Transverse colon (tissue), 4 donors: Measurements from ENCODE around the gene NECAP2. TPM values are rescaled to one million over a fixed set of nuclear protein-coding genes. Genes with fewer than 3 reads are reported as not detected.

ENCODE experiments used
- DNase-seq: peaks from one replicate; pipeline ENCODE4 v3.0.0-alpha.2; 2019
- H3K27ac ChIP-seq, 4 donors: fragments of 200-600 bp; sonication (generic); 2 replicates each; pipeline ENCODE4 v1.5.1; 2016 to 2018; ENCODE audit warnings: inconsistent platforms in 4 of 4
- H3K27me3 ChIP-seq: fragments of 200-600 bp; sonication (generic); 2 replicates; pipeline ENCODE4 v1.5.1; 2017; ENCODE audit warnings: inconsistent platforms
- H3K36me3 ChIP-seq, 4 donors: fragments of 200-600 bp; sonication (generic); 2 replicates each; pipeline ENCODE4 v1.5.1; 2017 to 2019; ENCODE audit warnings: inconsistent platforms in 4 of 4
- H3K4me1 ChIP-seq, 4 donors: fragments of 200-600 bp; sonication (generic); 2 replicates each; pipeline ENCODE4 v1.5.1; 2017 to 2020; ENCODE audit warnings: inconsistent platforms in 4 of 4
- H3K4me3 ChIP-seq, 4 donors: fragments of 200-600 bp; sonication (generic); 1 replicate in 1 of 4; 2 replicates in 3 of 4; pipeline versions ENCODE4 v1.5.1 to v1.6.1; 2017 to 2019; ENCODE audit warnings: inconsistent platforms in 4 of 4
- H3K9me3 ChIP-seq, 2 donors: fragments of 200-600 bp; sonication (generic); 2 replicates each; pipeline ENCODE4 v1.5.1; 2017 to 2019; ENCODE audit warnings: inconsistent platforms in 2 of 2
- CTCF ChIP-seq, 5 experiments: fragments of 200-600 bp in 3 of 5; fragments of 450-650 bp in 2 of 5; sonication (generic) in 3 of 5; IDR thresholded peaks; 1 replicate in 2 of 5; 2 replicates in 3 of 5; pipeline ENCODE4 v1.5.1; 2016 to 2017; ENCODE audit warnings: antibody characterized with exemption in 5 of 5, inconsistent platforms in 3 of 5, mild to moderate bottlenecking in 2 of 5, moderate library complexity in 1 of 5
- EP300 ChIP-seq: sonication (generic); formaldehyde crosslinking; IDR thresholded peaks from one replicate; pipeline ENCODE4 v1.6.1; 2017; ENCODE audit warnings: antibody characterized with exemption, low read depth
- POLR2A ChIP-seq: fragments of 450-650 bp; IDR thresholded peaks from one replicate; pipeline ENCODE4 v1.6.1; 2016; ENCODE audit warnings: antibody characterized with exemption, mild to moderate bottlenecking, moderate library complexity
- POLR2AphosphoS5 ChIP-seq, 3 donors: sonication (generic); formaldehyde crosslinking; IDR thresholded peaks; one replicate each; pipeline ENCODE4 v1.6.1; 2016; ENCODE audit warnings: antibody characterized with exemption in 3 of 3
- WGBS, 2 donors: methylation state at CpG; one replicate each; pipeline ENCODE4 v1.1.5; 2018; ENCODE audit warnings: low coverage in 1 of 2; 5-methylcytosine and 5-hydroxymethylcytosine counted together
- in situ Hi-C, 4 donors: fragments of 200-750 bp; cut with MboI; loops; one replicate each; pipeline versions ENCODE4 v1.15.0 to v1.15.1; 2017; ENCODE audit warnings: low sequenced_read_pairs in 3 of 4, low pct_ligation_motif_present in 1 of 4, low pct_unique_long_range_greater_than_20kb in 1 of 4
- intact Hi-C: fragments of 100-400 bp; cut with DNase I; formaldehyde crosslinking; loops from one replicate; pipeline ENCODE4 v1.15.1; 2023; ENCODE audit warnings: low total_unique reads
- total RNA-seq, 4 donors: library from RNA; depleted of rRNA; stranded (reverse); fragments of >200 nt; gene quantifications; one replicate each; pipeline ENCODE4 v1.1.0, GENCODE V29; 2016

Gene NECAP2
- total RNA-seq, 4 donors from 2014 or later, result 34.4 to 58.2 (median 52.4) TPM

- in situ Hi-C loops, result no loop called here
- no peak for DNase-seq
- Histone ChIP-seq H3K27ac (no peak overlapping the region), H3K27me3 (no peaks in the 10 kb centered on the region), H3K4me3 (no peak overlapping the region), H3K4me1 (peaks cover 6 to 29% (median 18%) of the 10 kb centered on the region in 4 donors), H3K9me3 (no peaks in the 10 kb centered on the region), H3K36me3 (no peaks in the 10 kb centered on the region)
- intact Hi-C loops, result no loop called here
- 83 to 94% methylated on average over 2 of the region's 2 CpGs for WGBS, 2 donors
- no peak for TF ChIP-seq POLR2A
- TF ChIP-seq CTCF (IDR thresholded peaks at IDR 0.05), result no peak
- TF ChIP-seq POLR2AphosphoS5 (IDR thresholded peaks at IDR 0.05), result no peak
- TF ChIP-seq EP300, result no peak
Observed at GRCh38 chr1:16438516-16438915, 2.0 kb upstream of the NECAP2 start.

GRCh38 chr1:16438924-16439323 is 1.6 kb upstream of the NECAP2 start:
- 73% methylated on average over 2 of the region's 2 CpGs; no CpG with 5 or more reads in 1 of the 2 donors for WGBS, 2 donors
- Histone ChIP-seq H3K36me3 (no peaks in the 10 kb centered on the region), H3K4me1 (peaks cover 6 to 29% (median 22%) of the 10 kb centered on the region in 4 donors), H3K27me3 (no peaks in the 10 kb centered on the region), H3K27ac (no peak overlapping the region), H3K9me3 (no peaks in the 10 kb centered on the region), H3K4me3 (no peak overlapping the region)
- TF ChIP-seq POLR2A (no peak), POLR2AphosphoS5 (IDR thresholded peaks at IDR 0.05) (no peak)
- intact Hi-C loops (no loop called here), in situ Hi-C loops (no loop called here)
- no peak for DNase-seq

GRCh38 chr1:16440131-16440469 is 424 bp upstream of the NECAP2 start:
- in situ Hi-C loops, result no loop called here
- WGBS, 2 donors, result 52% methylated on average over 7 of the region's 7 CpGs; no CpG with 5 or more reads in 1 of the 2 donors
- H3K27me3 ChIP-seq, result no peaks in the 10 kb centered on the region
- no peak for DNase-seq
- peaks cover 6 to 29% (median 22%) of the 10 kb centered on the region in 4 donors for H3K4me1 ChIP-seq
- peak overlapping the region; percentile 85 to 89 (median 86) for H3K27ac ChIP-seq
- no peaks in the 10 kb centered on the region for H3K9me3 ChIP-seq
- peak overlapping the region in 3 of 4 donors; percentile 57 to 82 (median 78) for H3K4me3 ChIP-seq
- intact Hi-C loops, result no loop called here
- peaks cover 0 to 6% (median 0%) of the 10 kb centered on the region in 4 donors for H3K36me3 ChIP-seq
- TF ChIP-seq POLR2AphosphoS5 (IDR thresholded peaks at IDR 0.05) (no peak), CTCF (IDR thresholded peaks at IDR 0.05) (no peak), POLR2A (no peak), EP300 (no peak)

- intact Hi-C loops (no loop called here), in situ Hi-C loops (no loop called here)
- 0 to 10% methylated on average over 4 to 12 of the region's 12 CpGs for WGBS, 2 donors
- DNase-seq, result no peak
- H3K4me3 ChIP-seq, result peak overlapping the region; percentile 57 to 82 (median 72)
- H3K4me1 ChIP-seq, result peaks cover 6 to 29% (median 22%) of the 10 kb centered on the region in 4 donors
- H3K9me3 ChIP-seq, result no peaks in the 10 kb centered on the region
- H3K36me3 ChIP-seq, result peaks cover 0 to 15% (median 0%) of the 10 kb centered on the region in 4 donors
- H3K27ac ChIP-seq, result peak overlapping the region; percentile 85 to 89 (median 86)
- TF ChIP-seq CTCF (IDR thresholded peaks at IDR 0.05) (no peak), POLR2AphosphoS5 (IDR thresholded peaks at IDR 0.05) (no peak)
- no peaks in the 10 kb centered on the region for H3K27me3 ChIP-seq
Observed at GRCh38 chr1:16441282-16441665, 750 bp downstream of the NECAP2 start.

- 86 to 100% methylated on average over 1 to 7 of the region's 7 CpGs for WGBS, 2 donors
- Histone ChIP-seq H3K27ac (peak overlapping the region in 2 of 4 donors; percentile 85 to 87), H3K4me3 (peak overlapping the region in 1 of 4 donors; percentile 78), H3K36me3 (peaks cover 0 to 15% (median 0%) of the 10 kb centered on the region in 4 donors), H3K4me1 (peaks cover 6 to 29% (median 22%) of the 10 kb centered on the region in 4 donors), H3K9me3 (no peaks in the 10 kb centered on the region), H3K27me3 (no peaks in the 10 kb centered on the region)
- no peak for TF ChIP-seq POLR2AphosphoS5 (IDR thresholded peaks at IDR 0.05)
- no peak for DNase-seq
- intact Hi-C loops (no loop called here), in situ Hi-C loops (no loop called here)
Observed at GRCh38 chr1:16442265-16442664, 1.7 kb downstream of the NECAP2 start.
